ENCODE results near the gene NSDHL. TPM values are rescaled to one million over a fixed set of nuclear protein-coding genes. Genes with fewer than 3 reads are reported as not detected.
"Not testable (repeated sequence)": the region's sequence is repeated elsewhere in the genome, so short reads cannot be mapped to it uniquely, and the experiment has no call there.

NSDHL gene
- total RNA-seq, 1 donor = 2.7 TPM

DNA sequence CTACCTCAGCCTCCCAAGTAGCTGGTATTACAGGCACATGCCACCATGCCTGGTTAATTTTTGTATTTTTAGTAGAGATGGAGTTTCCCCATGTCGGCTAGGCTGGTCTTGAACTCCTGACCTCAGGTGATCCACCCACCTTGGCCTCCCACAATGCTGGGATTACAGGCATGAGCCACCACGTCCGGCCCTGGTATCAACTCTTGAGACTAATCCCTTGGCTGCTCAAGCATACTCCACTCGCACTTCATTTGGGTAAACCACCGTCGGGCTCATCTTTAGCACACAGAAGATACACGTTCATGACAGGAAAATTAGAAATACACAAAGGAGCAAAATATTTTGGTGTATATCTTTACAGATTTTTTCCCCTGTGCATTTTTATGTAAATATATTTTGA, 79.2 kb downstream of the NSDHL start:
- not testable (repeated sequence) for H3K27me3 ChIP-seq (ENCODE audit: insufficient read depth, low read length); H3K9me3 ChIP-seq (ENCODE audit: low read depth, low read length); H3K4me1 ChIP-seq (ENCODE audit: insufficient read depth, low read length); H3K4me3 ChIP-seq (ENCODE audit: low read length)

- Histone ChIP-seq H3K27me3 (ENCODE audit: insufficient read depth, low read length) (no peaks in the 10 kb centered on the region), H3K9me3 (ENCODE audit: low read depth, low read length) (no peaks in the 10 kb centered on the region), H3K4me3 (ENCODE audit: low read length) (no peak overlapping the region), H3K4me1 (ENCODE audit: insufficient read depth, low read length) (no peaks in the 10 kb centered on the region)
Observed at GRCh38 chrX:152912106-152912505, 81.2 kb downstream of the NSDHL start.

DNA sequence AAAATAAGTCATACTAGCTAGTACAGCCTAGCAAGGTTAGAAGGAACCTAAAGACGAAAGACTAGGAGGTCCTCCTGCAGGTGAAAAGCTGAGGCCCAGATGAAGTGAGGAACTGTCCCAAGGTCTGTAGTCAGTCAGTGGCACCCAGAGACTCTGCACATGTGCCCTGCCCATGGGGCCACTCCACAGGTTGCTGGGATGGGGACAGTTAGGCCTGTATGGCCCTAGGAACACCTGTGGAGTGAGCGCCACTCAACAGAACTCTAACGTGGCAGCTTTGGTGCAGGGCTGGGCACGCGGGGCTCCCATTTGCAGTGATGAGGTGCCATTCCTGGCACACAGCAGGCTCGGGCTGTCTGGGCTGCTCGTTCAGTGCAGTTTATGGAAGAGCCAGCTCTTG, 81.8 kb downstream of the NSDHL start:
- Histone ChIP-seq H3K4me3 (ENCODE audit: low read length) (no peak overlapping the region), H3K27me3 (ENCODE audit: insufficient read depth, low read length) (no peaks in the 10 kb centered on the region), H3K4me1 (ENCODE audit: insufficient read depth, low read length) (no peaks in the 10 kb centered on the region), H3K9me3 (ENCODE audit: low read depth, low read length) (no peaks in the 10 kb centered on the region)

GRCh38 chrX:152913346-152913745, 82.5 kb downstream of the NSDHL start:
- Histone ChIP-seq H3K4me1 (ENCODE audit: insufficient read depth, low read length) (peaks cover 3% of the 10 kb centered on the region), H3K9me3 (ENCODE audit: low read depth, low read length) (no peaks in the 10 kb centered on the region), H3K4me3 (ENCODE audit: low read length) (no peak overlapping the region), H3K27me3 (ENCODE audit: insufficient read depth, low read length) (no peaks in the 10 kb centered on the region)

GRCh38 chrX:152913910-152914309, 83.0 kb downstream of the NSDHL start:
- H3K4me1 ChIP-seq (ENCODE audit: insufficient read depth, low read length) = peaks cover 6% of the 10 kb centered on the region
- no peaks in the 10 kb centered on the region for H3K9me3 ChIP-seq (ENCODE audit: low read depth, low read length)
- H3K27me3 ChIP-seq (ENCODE audit: insufficient read depth, low read length) = no peaks in the 10 kb centered on the region
- no peak overlapping the region for H3K4me3 ChIP-seq (ENCODE audit: low read length)

GRCh38 chrX:152915541-152916241, 84.8 kb downstream of the NSDHL start:
- H3K27me3 ChIP-seq (ENCODE audit: insufficient read depth, low read length) = no peaks in the 10 kb centered on the region
- peaks cover 6% of the 10 kb centered on the region for H3K4me1 ChIP-seq (ENCODE audit: insufficient read depth, low read length)
- H3K4me3 ChIP-seq (ENCODE audit: low read length) = no peak overlapping the region
- H3K9me3 ChIP-seq (ENCODE audit: low read depth, low read length) = no peaks in the 10 kb centered on the region

- no peaks in the 10 kb centered on the region for H3K9me3 ChIP-seq (ENCODE audit: low read depth, low read length)
- no peaks in the 10 kb centered on the region for H3K27me3 ChIP-seq (ENCODE audit: insufficient read depth, low read length)
- peaks cover 6% of the 10 kb centered on the region for H3K4me1 ChIP-seq (ENCODE audit: insufficient read depth, low read length)
- H3K4me3 ChIP-seq (ENCODE audit: low read length) = no peak overlapping the region
Observed at GRCh38 chrX:152917656-152918579, 87.1 kb downstream of the NSDHL start.

GRCh38 chrX:152918707-152919106, 87.8 kb downstream of the NSDHL start:
- no peaks in the 10 kb centered on the region for H3K27me3 ChIP-seq (ENCODE audit: insufficient read depth, low read length)
- H3K4me1 ChIP-seq (ENCODE audit: insufficient read depth, low read length) = peaks cover 6% of the 10 kb centered on the region
- no peaks in the 10 kb centered on the region for H3K9me3 ChIP-seq (ENCODE audit: low read depth, low read length)
- H3K4me3 ChIP-seq (ENCODE audit: low read length) = no peak overlapping the region

Other genes starting within 250 kb of the NSDHL start
- under 0.01 TPM for gene GABRQ, start 193.2 kb upstream of the NSDHL start, total RNA-seq
- not detected for gene MAGEA3, start 132.3 kb upstream of the NSDHL start, total RNA-seq
- not detected for gene CSAG2, start 121.8 kb upstream of the NSDHL start, total RNA-seq
- 0.10 TPM for gene MAGEA2B, start 116.4 kb upstream of the NSDHL start, total RNA-seq
- gene CSAG1, start 97.3 kb upstream of the NSDHL start, total RNA-seq = not detected
- not detected for gene MAGEA12, start 97.3 kb upstream of the NSDHL start, total RNA-seq
- not detected for gene MAGEA2, start 77.2 kb upstream of the NSDHL start, total RNA-seq
- not detected for gene CSAG3, start 71.8 kb upstream of the NSDHL start, total RNA-seq
- gene MAGEA6, start 61.4 kb upstream of the NSDHL start, total RNA-seq = not detected
- gene CETN2, start 306 bp upstream of the NSDHL start, total RNA-seq = 9.7 TPM
- 24.9 TPM for gene ZNF185, start 67.0 kb downstream of the NSDHL start, total RNA-seq
- not detected for gene PNMA5, start 163.1 kb downstream of the NSDHL start, total RNA-seq
- gene PNMA3, start 225.4 kb downstream of the NSDHL start, total RNA-seq = 1.3 TPM
- 0.10 TPM for gene PNMA6A, start 241.4 kb downstream of the NSDHL start, total RNA-seq